Brain microvascular endothelial cell (primary cell): ENCODE measurements around the gene KAT2B.
A peak's percentile ranks its signal among the peaks of the same experiment; 100 is the strongest.

Experiments
- DNase-seq: peaks from one replicate; pipeline ENCODE4 v3.0.0-alpha.2; 2020
- H3K27ac ChIP-seq: fragments of 250-450 bp; sonication (Bioruptor Pico); 2 replicates; pipeline ENCODE4 v1.5.1; 2020; ENCODE audit warnings: mild to moderate bottlenecking, moderate library complexity
- H3K27me3 ChIP-seq: fragments of 250-450 bp; sonication (Bioruptor Pico); replicated peaks from 2 replicates; pipeline ENCODE4 v1.5.1; 2020; ENCODE audit warnings: mild to moderate bottlenecking
- H3K36me3 ChIP-seq: fragments of 250-450 bp; sonication (Bioruptor Pico); replicated peaks from 2 replicates; pipeline ENCODE4 v1.5.1; 2020; ENCODE audit warnings: mild to moderate bottlenecking
- H3K4me3 ChIP-seq: 2 replicates; pipeline ENCODE4 v1.5.1; 2011; ENCODE audit warnings: low read depth, mild to moderate bottlenecking, control low read depth, low read length, moderate library complexity
- in situ Hi-C: cut with HindIII; loops from 2 replicates; pipeline ENCODE4 v1.10.0; 2017; ENCODE audit warnings: low sequenced_read_pairs, low pct_ligation_motif_present
- TF ChIP-seq, protein P1 (sequence below): IDR thresholded peaks from 2 replicates; pipeline ENCODE4 v1.5.1; 2011; ENCODE audit warnings: low read depth, mild to moderate bottlenecking, moderate library complexity, low read length, control low read depth, inconsistent platforms; ENCODE audit errors: missing control alignments

The KAT2B gene

DNA sequence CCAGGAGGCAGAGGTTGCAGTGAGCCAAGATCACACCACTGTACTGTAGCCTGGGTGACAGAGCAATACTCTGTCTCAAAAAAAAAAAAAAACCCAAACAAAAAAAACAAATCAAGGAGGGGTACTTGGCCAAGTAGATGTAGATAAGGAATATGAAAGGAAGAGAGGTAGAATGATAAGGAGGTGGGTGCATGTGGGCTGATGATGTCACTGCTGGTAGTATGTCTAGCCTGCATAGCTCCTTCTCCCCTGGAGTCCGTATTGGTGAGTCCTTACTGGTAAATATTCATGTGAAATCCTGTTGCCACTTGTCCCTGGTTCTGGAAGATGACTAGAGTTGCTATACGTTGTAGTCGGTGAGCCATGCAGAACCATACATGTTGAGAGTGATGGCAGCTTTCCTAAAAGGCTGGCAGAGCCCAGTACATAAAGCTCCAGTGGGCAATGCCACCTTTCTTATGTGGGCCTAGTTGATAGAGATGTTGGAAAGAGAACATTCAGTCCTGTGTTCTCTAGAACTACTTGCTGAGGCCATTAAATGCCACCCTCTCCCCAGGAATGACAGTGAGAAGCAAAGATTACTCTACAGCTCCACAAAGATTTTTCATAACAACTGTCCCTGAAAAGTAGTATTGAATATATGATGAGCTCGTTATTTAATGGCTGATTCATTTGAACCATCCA lies 11.0 kb downstream of the KAT2B start:
- H3K27me3 ChIP-seq: no peaks in the 10 kb centered on the region
- H3K27ac ChIP-seq: no peak overlapping the region
- in situ Hi-C loops: no loop called here
- no peak for DNase-seq
- TF ChIP-seq, protein P1, sequence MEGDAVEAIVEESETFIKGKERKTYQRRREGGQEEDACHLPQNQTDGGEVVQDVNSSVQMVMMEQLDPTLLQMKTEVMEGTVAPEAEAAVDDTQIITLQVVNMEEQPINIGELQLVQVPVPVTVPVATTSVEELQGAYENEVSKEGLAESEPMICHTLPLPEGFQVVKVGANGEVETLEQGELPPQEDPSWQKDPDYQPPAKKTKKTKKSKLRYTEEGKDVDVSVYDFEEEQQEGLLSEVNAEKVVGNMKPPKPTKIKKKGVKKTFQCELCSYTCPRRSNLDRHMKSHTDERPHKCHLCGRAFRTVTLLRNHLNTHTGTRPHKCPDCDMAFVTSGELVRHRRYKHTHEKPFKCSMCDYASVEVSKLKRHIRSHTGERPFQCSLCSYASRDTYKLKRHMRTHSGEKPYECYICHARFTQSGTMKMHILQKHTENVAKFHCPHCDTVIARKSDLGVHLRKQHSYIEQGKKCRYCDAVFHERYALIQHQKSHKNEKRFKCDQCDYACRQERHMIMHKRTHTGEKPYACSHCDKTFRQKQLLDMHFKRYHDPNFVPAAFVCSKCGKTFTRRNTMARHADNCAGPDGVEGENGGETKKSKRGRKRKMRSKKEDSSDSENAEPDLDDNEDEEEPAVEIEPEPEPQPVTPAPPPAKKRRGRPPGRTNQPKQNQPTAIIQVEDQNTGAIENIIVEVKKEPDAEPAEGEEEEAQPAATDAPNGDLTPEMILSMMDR: no peak
- H3K36me3 ChIP-seq: no peaks in the 10 kb centered on the region
- no peak overlapping the region for H3K4me3 ChIP-seq

DNA sequence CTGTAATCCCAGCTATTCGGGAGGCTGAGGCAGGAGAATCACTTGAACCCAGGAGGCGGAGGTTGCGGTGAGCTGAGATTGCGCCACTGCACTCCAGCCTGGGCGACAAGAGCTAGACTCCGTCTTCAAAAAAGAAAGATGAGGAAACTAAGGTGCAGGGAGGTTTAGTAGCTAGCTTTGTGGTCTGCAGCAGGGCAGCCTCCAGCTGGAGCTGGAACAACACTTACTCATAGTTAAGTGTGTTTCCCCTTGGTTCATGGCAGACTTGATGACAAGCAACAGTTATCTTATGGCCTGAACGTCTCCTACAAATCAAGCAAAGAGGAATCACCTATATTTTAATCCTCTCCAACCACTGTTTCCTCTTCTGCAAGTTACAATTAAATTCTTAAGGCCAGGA lies 12.6 kb downstream of the KAT2B start:
- Histone ChIP-seq H3K36me3 (no peaks in the 10 kb centered on the region), H3K27ac (no peak overlapping the region), H3K27me3 (no peaks in the 10 kb centered on the region), H3K4me3 (no peak overlapping the region)
- TF ChIP-seq, protein P1: no peak
- in situ Hi-C loops: no loop called here
- DNase-seq: no peak

DNA sequence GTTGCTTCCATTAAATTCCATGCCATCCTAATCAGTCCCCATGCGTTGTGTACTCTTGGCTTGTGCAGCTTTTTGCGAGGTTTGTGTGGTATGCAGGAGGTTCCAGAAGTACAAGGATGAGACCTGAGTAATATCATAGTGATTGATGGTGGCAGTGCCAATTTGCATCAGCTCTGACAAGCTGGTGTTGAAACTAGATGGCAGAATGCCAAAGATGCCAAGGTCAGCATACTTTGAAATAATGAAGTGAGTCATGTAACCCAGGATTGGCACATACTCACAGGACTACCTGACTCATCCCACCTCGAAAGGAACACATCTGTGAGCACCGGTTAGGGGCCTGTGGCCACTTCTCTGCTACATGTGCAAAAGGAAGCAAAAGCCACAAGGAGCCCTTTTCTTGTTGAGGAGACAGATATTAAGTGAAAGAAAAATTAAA lies 14.3 kb downstream of the KAT2B start:
- no peak overlapping the region for H3K27ac ChIP-seq
- DNase-seq: peak; percentile 52
- H3K4me3 ChIP-seq: no peak overlapping the region
- H3K36me3 ChIP-seq: no peaks in the 10 kb centered on the region
- in situ Hi-C loops: no loop called here
- TF ChIP-seq, protein P1: no peak
- H3K27me3 ChIP-seq: no peaks in the 10 kb centered on the region

DNA sequence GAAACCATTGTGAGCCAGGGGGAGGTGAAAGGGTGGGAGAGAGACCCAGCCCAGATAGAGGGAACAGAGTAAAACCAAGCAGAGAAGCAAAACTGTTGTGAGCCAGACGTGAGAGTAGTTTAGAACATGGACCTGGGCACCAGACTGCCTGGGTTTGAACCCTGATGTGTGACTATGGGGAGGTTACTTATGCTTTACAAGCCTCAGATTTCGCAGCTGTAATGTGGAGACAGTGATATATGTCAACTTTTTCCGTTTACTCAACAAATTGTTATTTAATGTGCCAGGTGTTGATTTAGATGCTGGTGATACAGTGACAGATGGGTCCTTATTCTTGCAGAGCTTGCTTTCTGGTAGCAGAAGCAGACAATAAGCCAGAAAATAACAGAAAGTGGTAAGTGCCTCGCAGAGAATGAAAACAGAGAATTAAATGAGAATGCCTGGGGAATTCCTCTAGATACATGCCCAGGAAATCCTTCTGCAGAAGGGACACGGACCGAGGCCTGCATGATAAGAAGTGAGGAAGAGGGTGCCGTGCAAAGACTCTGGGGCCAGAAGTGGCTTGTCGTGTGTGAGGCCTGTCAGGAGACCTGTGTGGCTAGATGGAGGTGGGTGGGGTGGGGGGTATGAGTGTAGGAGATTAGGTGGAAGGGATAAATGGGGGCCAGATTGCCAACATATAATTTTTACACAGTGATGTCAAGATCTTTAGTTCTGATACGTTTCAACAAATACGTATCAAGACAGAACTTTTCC lies 15.0 kb downstream of the KAT2B start:
- H3K27me3 ChIP-seq: no peaks in the 10 kb centered on the region
- in situ Hi-C loops: no loop called here
- no peak overlapping the region for H3K4me3 ChIP-seq
- H3K27ac ChIP-seq: no peak overlapping the region
- H3K36me3 ChIP-seq: no peaks in the 10 kb centered on the region
- no peak for DNase-seq
- TF ChIP-seq, protein P1: no peak

DNA sequence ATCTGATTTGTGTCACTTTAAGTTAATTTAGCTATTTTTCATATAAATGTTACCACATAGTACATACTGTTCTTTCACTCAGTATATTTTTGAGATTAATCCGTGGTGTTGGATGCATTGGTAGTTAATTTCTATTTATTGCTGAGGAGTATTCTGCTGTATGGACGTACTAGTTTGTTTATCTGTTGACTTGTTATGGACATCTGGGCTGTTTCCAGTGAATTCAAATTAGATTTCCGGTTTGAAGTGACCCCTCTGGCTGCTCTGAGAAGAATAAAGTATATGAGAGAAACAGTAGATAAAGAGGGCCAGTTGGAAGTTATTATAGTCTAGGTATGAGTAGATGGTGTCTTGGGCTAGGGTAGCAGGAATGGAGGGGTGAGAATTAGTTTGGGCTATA lies 15.6 kb downstream of the KAT2B start:
- DNase-seq: no peak
- H3K27me3 ChIP-seq: no peaks in the 10 kb centered on the region
- no peak overlapping the region for H3K27ac ChIP-seq
- TF ChIP-seq, protein P1: no peak
- in situ Hi-C loops: no loop called here
- no peak overlapping the region for H3K4me3 ChIP-seq
- H3K36me3 ChIP-seq: no peaks in the 10 kb centered on the region
